Measurements from ENCODE around the gene SPEM2.
"Not testable (repeated sequence)": the region's sequence is repeated elsewhere in the genome, so short reads cannot be mapped to it uniquely, and the experiment has no call there.

Gene SPEM2

GRCh38 chr17:7443499-7444485 is 18.4 kb downstream of the SPEM2 start:
- DNase-seq = no peak

DNA sequence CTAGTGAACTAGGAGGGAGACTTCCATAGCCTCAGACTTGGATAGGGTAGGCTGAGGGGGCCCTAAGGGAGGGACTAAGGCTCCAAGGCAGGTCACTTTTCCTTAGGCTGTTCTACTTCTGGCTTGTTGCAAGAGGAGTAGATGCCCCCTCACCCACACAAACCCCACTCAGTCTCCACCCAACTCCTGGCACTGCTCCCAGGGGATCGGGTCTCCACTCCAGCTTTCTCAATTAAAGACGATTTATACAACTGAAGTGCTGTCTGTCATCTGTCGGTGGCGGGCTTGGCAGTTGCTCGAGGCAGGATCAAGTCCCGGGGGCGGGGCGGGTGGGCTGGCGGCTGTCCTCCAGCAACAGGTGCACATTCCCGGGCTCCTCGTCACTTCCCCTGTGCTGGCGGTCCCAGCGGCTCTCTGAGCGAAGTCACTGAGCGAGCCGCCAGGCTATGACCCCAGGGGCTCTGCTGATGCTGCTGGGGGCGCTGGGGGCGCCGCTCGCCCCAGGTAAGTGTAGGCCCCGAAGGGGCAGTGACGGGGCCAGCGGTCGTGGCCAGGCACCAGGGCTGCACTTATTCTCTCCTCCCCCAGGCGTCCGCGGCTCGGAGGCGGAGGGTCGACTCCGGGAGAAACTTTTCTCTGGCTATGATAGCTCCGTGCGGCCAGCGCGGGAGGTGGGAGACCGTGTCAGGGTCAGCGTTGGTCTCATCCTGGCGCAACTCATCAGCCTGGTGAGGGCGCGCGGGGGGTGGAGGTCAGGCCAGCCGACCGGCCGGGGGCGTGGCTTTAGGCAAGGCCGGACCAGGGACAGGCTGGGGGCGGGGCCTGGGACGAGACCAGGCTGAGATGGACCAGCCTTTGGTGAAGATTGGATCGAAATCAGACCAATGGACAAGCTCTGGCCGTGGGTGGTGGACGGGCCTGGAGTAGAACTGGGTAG is 19.5 kb downstream of the SPEM2 start, which contains the start of gene CHRNB1:
CHRNB1 (plus strand) TSS at position 380 of the 937 bp plus-strand sequence; CDS start at position 447, 67 bp downstream.
- DNase-seq = peak; percentile 16 to 80

DNA sequence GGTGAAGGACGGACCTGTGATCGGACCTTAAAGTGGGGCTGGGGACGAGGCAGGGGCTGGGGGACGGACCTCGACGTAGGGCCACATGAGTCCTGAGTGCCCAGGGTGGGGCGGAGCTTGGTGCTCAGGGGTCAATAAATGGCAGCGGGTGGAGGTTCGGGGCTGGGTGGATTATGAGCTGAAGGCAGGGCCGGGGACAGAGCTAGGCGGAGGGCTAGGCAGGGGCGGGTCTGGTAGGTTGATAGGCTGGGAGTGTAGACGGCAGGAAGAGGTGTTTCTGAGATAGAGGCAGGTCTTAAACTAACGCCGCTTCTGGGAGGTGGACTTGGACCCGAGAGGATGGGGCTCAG is 20.2 kb downstream of the SPEM2 start:
- DNase-seq = no peak

DNA sequence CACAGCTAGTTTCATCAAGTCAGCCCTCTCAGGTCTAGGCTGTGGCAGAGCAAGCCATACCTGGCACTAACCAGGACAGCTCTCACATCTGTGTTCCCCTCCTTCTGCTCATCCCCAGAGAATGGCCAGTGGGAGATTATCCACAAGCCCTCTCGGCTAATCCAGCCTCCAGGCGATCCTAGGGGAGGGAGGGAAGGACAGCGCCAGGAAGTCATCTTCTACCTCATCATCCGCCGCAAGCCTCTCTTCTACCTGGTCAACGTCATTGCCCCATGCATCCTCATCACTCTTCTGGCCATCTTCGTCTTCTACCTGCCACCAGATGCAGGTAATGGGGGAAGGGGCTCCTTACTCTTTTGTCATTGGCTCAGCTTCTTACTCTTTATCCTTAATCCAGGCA is 23.0 kb downstream of the SPEM2 start:
- no peak for DNase-seq

DNA sequence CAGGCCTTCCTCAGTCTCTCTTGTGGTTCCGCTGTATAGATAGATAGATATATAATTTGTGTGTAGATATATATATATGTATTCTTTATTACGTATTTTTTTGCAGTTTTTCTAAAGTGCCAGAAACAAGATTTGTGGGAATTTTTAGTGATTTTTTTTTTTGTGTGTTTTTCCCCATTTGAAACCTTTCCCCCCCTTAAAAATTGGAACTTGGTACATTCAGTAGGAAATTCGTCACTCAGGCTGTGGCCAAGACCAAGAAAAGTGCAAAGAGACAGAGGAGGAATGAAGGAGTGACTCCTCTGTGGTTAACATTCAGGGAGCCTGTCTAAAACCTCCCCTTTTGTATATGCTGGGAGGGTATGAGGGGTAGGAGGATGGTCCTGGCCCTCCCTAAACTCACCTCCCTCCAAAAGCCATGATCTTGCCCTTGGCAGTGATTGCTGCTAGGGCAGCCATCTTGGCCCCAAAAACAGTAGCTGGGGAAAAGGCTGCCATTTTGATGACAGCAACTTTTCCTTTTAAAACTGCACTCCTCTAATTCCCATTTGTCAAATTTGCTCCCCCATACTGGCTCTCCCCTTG is 34.6 kb downstream of the SPEM2 start:
- DNase-seq = no peak

- no peak for DNase-seq
Observed at GRCh38 chr17:7460850-7461660, 35.6 kb downstream of the SPEM2 start.

GRCh38 chr17:7462474-7463371 is 37.3 kb downstream of the SPEM2 start:
- no peak for DNase-seq

DNA sequence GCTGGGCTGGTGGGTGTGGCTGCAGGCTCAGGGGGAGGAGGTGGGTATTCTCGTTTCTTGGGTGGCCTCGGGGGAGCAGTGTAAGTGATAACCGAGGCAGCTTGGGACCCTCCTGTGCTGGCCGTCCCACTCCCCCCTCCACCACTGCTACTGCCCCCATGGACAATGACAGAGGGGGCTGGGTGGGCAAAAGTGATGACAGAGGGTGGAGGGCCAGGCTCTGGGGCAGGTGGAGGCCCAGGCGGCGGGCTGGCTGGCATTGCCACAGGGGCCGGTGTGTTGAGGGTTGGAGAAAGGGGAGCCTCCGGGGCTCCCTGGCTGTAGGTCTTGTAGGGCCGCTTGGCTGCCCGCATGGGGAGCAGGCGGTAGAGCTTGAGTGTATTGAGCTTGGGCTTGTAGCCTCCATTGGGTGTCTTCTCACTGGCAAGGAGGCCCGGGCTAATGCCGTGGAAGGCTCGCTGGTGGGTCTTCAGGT is 38.0 kb downstream of the SPEM2 start:
- no peak for DNase-seq

GRCh38 chr17:7464081-7464480 is 38.7 kb downstream of the SPEM2 start:
- DNase-seq = no peak

- DNase-seq = no peak
Observed at GRCh38 chr17:7465597-7466275, 40.3 kb downstream of the SPEM2 start.

DNA sequence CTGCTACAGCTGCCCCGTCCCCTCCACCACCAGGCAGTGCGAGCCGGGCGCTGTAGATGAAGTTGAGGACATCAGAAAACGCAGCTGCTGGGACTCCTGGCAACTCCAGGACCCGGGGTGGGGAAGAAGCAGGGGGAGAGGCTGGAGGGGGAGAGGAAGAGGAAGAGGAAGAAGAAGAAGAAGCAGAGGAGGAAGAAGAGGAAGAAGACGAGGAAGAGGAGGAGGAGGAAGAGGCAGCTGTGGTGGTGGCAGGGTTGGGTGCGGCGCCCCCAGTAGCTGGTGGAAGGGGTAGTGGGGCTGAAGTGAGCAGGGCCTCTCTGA is 40.9 kb downstream of the SPEM2 start:
- DNase-seq = no peak

DNA sequence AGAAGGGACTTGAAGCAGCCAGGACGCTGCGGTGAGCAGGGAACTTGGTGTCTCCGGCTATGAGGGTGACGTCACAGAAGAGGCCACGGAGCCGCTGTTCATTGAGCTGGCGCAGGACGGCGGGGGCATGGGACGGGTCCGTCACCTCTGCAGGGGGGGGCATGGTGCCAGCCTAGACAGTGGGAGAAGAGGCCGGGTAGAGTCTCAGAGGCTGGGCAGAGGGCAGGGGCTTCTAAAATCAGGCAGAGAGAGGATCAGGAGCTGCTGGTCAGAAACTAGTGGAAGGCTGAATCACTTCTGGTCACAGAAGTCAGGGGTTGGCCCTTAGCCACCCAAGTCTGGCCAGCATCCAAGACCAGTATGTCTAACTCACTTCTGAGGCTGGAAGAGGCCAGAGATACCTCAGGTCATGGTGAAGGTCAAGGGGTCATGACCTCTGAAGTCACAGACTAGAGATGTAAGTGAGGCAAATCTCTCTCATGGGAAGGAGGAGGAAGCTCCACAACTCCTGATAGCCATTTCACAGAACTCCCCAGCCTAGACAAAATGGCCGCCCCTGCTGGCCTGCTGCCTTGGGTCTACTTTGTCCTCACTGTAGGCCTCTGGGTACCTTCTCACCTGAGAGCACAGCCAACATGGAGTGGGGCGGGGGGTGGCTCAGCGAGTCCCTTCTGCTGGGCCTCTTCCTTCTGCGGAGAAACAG is 41.4 kb downstream of the SPEM2 start:
- no peak for DNase-seq

DNA sequence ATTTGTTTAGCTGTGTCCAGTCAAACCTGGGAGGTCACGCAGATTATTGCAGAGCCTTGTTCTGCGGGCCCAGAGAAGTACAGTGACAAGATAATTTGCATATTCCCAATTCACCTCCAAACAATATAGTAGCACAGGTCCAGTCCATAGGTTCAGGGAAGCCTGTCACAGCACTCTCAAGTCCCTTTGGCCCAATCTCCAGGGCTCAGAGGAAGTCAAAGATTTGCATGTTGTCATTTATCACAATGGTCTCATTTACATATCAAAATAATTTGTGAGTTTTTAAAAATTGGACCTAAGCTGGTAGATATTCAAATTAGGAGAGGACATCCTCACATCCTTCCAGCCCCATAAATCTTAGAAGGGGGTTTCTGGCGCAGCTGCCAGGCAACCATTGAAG is 42.1 kb downstream of the SPEM2 start:
- DNase-seq = no peak

DNA sequence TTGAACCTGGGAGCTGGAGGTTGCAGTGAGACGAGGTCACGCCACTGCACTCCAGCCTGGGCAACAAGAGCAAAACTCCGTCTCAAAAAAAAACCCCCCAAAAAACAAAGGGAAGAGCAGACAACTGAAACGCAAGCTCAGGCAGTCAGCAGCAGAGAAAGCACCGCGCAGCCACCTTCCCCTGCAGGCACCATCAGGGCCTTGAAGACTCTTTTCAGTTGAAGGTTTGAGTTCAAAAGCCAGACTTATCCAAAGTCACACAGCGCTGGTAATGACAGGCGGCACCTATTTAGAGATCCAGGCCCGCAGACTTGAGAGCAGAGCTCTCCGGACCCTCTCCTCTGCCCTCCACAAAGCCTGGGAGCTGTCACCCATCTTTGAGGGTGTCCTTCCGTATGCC is 42.9 kb downstream of the SPEM2 start:
- no peak for DNase-seq

- no peak for DNase-seq
Observed at GRCh38 chr17:7468804-7469389, 43.5 kb downstream of the SPEM2 start.

DNA sequence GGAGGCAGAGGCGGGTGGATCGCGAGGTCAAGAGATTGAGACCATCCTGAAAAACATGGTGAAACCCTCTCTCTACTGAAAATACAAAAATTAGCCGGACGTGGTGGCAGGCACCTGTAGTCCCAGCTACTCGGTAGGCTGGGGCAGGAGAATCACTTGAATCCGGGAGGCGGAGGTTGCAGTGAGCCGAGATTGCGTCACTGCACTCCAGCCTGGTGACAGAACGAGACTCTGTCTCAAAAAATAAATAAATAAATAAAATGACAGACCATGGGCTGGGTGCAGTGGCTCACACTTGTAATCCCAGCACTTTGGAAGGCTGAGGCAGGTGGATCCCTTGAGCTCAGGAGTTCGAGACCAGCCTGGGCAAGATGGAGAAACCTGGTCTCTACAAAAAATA is 44.4 kb downstream of the SPEM2 start:
- DNase-seq = not testable (repeated sequence)

- DNase-seq = not testable (repeated sequence)
Observed at GRCh38 chr17:7470457-7470973, 45.1 kb downstream of the SPEM2 start.

DNA sequence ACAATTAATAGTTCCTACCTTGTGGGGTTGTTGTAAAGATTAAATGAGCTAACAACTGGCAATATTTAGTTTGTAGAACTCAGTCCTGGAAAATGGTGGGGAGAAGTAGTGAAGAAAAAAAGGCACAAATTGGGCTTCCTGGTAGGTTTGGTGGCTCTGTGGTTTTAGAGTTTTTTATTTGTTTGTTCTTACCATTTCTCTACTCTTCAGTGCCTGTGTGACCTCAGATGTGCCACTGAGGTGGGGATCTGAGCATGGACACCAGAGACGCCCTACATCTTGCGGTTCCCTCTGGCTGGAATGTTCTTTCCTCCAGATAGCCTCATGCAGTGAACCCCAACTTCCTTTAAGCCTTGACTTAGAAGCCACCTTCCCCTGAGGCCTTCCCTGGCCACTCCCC is 46.3 kb downstream of the SPEM2 start:
- no peak for DNase-seq

DNA sequence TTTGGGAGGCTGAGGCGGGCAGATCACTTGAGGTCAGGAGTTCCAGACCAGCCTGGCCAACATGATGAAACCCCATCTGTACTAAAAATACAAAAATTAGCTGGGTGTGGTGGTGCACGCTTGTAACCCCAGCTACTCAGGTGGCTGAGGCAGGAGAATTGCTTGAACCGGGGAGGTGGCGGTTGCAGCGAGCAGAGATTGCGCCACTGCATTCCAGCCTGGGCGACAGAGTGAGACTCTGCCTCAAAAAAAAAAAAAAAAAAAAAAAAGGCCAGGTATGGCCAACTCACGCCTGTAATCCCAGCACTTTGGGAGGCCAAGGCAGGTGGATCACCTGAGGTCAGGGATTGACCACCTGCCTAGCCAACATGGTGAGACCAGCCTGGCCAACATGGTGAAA is 49.4 kb downstream of the SPEM2 start:
- DNase-seq = not testable (repeated sequence)

All from hippocampal formation (tissue), 2 donors.